Neural cell (in vitro differentiated cells): Measurements from ENCODE around the gene HOXD1. TPM values are rescaled to one million over a fixed set of nuclear protein-coding genes. Genes with fewer than 3 reads are reported as not detected.

Experiments used
- H2AFZ ChIP-seq: fragments of 200-600, 300-800 bp; sonication (generic), shearing (Covaris generic); 2 replicates; pipeline ENCODE4 v1.6.0; 2014; ENCODE audit warnings: low read depth, mild to moderate bottlenecking, antibody characterized with exemption, low read length, moderate library complexity
- H3F3A ChIP-seq: fragments of 200-600 bp; shearing (Covaris generic); 2 replicates; pipeline ENCODE4 v1.6.1; 2016; ENCODE audit warnings: mild to moderate bottlenecking, moderate library complexity, mixed read lengths, antibody characterized with exemption, low read length; ENCODE audit not compliant: insufficient read depth, poor library complexity, severe bottlenecking
- H3K27ac ChIP-seq: fragments of 200-600, 300-800 bp; sonication (generic), shearing (Covaris generic); 2 replicates; pipeline ENCODE4 v1.5.1; 2014; ENCODE audit warnings: mild to moderate bottlenecking, low read length, moderate library complexity
- H3K27me3 ChIP-seq: fragments of 300-800, 200-600 bp; sonication (generic), shearing (Covaris generic); 2 replicates; pipeline ENCODE4 v1.6.0; 2014; ENCODE audit warnings: mild to moderate bottlenecking, low read depth, low read length, moderate library complexity; ENCODE audit not compliant: insufficient read depth
- H3K36me3 ChIP-seq: fragments of 300-800, 200-600 bp; sonication (generic), shearing (Covaris generic); 2 replicates; pipeline ENCODE4 v1.5.1; 2014; ENCODE audit warnings: mild to moderate bottlenecking, antibody characterized with exemption, low read length, moderate library complexity; ENCODE audit not compliant: insufficient read depth
- H3K4me2 ChIP-seq: fragments of 300-800, 200-600 bp; sonication (generic), shearing (Covaris generic); 2 replicates; pipeline ENCODE4 v1.6.0; 2014; ENCODE audit warnings: mild to moderate bottlenecking, low read length
- H3K4me3 ChIP-seq: fragments of 300-800, 200-600 bp; sonication (generic), shearing (Covaris generic); 2 replicates; pipeline ENCODE4 v1.5.1; 2014; ENCODE audit warnings: mild to moderate bottlenecking, low read length, moderate library complexity
- H3K79me2 ChIP-seq: fragments of 200-600 bp; shearing (Covaris generic); replicated peaks from 2 replicates; pipeline ENCODE4 v1.6.0; 2014; ENCODE audit warnings: mild to moderate bottlenecking, low read length, moderate library complexity; ENCODE audit not compliant: insufficient read depth
- H3K9ac ChIP-seq: fragments of 300-800, 200-600 bp; sonication (generic), shearing (Covaris generic); 2 replicates; pipeline ENCODE4 v1.6.1; 2016; ENCODE audit warnings: mild to moderate bottlenecking, low read length, mixed read lengths
- H3K9me2 ChIP-seq: fragments of 200-600 bp; shearing (Covaris generic); 2 replicates; pipeline ENCODE4 v1.6.1; 2016; ENCODE audit warnings: mild to moderate bottlenecking, low read length, mixed read lengths; ENCODE audit not compliant: insufficient read depth
- H3K9me3 ChIP-seq: fragments of 200-600, 300-800 bp; sonication (generic), shearing (Covaris generic); 2 replicates; pipeline ENCODE4 v1.6.1; 2016; ENCODE audit warnings: mild to moderate bottlenecking, mixed run types, low read length, moderate library complexity, mixed read lengths
- H4K20me1 ChIP-seq: fragments of 200-600 bp; shearing (Covaris generic); 2 replicates; pipeline ENCODE4 v1.6.1; 2016; ENCODE audit warnings: mild to moderate bottlenecking, mixed run types; ENCODE audit not compliant: insufficient read depth
- EP300 ChIP-seq: fragments of 450-650 bp; conservative IDR thresholded peaks from 2 replicates; pipeline ENCODE4 v1.6.1; 2014; ENCODE audit warnings: antibody characterized with exemption, mild to moderate bottlenecking, moderate library complexity; ENCODE audit not compliant: poor library complexity, severe bottlenecking
- EZH2 ChIP-seq: fragments of 200-600, 300-800 bp; shearing (Covaris generic), sonication (generic); IDR thresholded peaks from 2 replicates; pipeline ENCODE4 v1.6.1; 2014; ENCODE audit warnings: antibody characterized with exemption, low read length, borderline replicate concordance, mild to moderate bottlenecking; ENCODE audit not compliant: insufficient read depth, poor library complexity, severe bottlenecking
- POLR2AphosphoS5 ChIP-seq: IDR thresholded peaks from 2 replicates; pipeline ENCODE4 v1.6.1; 2012
- RAD21 ChIP-seq: fragments of 450-650 bp; conservative IDR thresholded peaks from 2 replicates; pipeline ENCODE4 v1.6.1; 2014; ENCODE audit warnings: antibody characterized with exemption, mild to moderate bottlenecking, moderate library complexity
- SMC3 ChIP-seq: fragments of 450-650 bp; conservative IDR thresholded peaks from 2 replicates; pipeline ENCODE4 v1.6.1; 2014; ENCODE audit warnings: antibody characterized with exemption, mild to moderate bottlenecking, moderate library complexity; ENCODE audit not compliant: poor library complexity
- polyA plus RNA-seq: library from polyadenylated mRNA; depleted of rRNA; stranded (reverse); fragments of >200 nt; gene quantifications from 2 replicates; pipeline ENCODE4 v1.2.3, GENCODE V29; 2014
- TF ChIP-seq, protein P1 (sequence below): fragments of 450-650 bp; IDR thresholded peaks from 2 replicates; pipeline ENCODE4 v1.5.1; 2014; ENCODE audit warnings: antibody characterized with exemption, mild to moderate bottlenecking, moderate library complexity; ENCODE audit not compliant: poor library complexity, severe bottlenecking

Gene HOXD1
- polyA plus RNA-seq, 1 donor from 2014 or later: not detected

DNA sequence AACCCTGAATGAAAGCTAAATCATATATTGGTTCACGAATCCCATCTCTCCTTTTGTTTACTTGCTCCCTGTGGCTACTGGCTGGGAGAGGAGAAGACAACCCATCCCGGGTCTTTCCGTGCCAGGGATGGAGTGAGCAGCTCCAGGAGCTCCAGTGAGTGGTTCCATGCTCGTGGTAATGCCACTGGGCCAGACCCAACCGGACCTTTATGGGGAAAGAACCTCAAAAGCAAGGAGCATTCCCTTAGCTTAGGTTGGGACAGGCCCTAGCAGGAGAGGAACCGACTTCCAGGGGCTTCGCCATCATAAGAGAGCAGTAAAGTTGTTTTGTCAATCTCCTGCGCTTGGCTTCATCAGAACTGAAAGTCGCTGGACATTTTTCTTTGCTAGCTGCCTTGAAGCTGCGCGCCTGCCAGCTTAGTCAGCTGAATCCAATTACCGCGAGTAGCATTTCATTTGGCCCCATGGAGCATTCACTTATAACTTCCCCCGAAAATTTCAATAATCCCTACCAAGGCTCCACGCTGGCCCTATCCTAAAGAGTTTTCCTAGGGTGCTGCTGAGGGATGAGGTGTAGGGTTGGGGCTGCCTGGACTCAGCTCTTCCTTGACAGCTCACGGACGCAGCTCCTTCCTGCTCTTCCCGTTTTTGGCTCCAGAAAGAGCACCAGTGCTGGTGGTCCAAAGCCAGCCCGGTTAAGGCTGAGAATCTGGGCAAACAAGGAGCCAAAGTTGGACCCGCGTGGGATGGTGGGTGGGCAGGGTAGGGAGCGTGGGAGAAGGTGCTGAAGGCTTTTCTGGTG is 26.4 kb upstream of the HOXD1 start:
- Histone ChIP-seq H3K36me3 (no peaks in the 10 kb centered on the region), H2AFZ (no peak overlapping the region), H3K79me2 (no peaks in the 10 kb centered on the region), H3K4me3 (no peak overlapping the region), H3K27ac (no peak overlapping the region), H3K9me2 (no peaks in the 10 kb centered on the region), H3F3A (no peaks in the 10 kb centered on the region), H3K9me3 (peaks cover 23% of the 10 kb centered on the region), H3K4me2 (no peak overlapping the region), H4K20me1 (no peaks in the 10 kb centered on the region), H3K9ac (no peak overlapping the region), H3K27me3 (peaks cover 100% of the 10 kb centered on the region)
- TF ChIP-seq RAD21: no peak
- TF ChIP-seq, protein P1, sequence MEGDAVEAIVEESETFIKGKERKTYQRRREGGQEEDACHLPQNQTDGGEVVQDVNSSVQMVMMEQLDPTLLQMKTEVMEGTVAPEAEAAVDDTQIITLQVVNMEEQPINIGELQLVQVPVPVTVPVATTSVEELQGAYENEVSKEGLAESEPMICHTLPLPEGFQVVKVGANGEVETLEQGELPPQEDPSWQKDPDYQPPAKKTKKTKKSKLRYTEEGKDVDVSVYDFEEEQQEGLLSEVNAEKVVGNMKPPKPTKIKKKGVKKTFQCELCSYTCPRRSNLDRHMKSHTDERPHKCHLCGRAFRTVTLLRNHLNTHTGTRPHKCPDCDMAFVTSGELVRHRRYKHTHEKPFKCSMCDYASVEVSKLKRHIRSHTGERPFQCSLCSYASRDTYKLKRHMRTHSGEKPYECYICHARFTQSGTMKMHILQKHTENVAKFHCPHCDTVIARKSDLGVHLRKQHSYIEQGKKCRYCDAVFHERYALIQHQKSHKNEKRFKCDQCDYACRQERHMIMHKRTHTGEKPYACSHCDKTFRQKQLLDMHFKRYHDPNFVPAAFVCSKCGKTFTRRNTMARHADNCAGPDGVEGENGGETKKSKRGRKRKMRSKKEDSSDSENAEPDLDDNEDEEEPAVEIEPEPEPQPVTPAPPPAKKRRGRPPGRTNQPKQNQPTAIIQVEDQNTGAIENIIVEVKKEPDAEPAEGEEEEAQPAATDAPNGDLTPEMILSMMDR: no peak
- TF ChIP-seq EP300: no peak

DNA sequence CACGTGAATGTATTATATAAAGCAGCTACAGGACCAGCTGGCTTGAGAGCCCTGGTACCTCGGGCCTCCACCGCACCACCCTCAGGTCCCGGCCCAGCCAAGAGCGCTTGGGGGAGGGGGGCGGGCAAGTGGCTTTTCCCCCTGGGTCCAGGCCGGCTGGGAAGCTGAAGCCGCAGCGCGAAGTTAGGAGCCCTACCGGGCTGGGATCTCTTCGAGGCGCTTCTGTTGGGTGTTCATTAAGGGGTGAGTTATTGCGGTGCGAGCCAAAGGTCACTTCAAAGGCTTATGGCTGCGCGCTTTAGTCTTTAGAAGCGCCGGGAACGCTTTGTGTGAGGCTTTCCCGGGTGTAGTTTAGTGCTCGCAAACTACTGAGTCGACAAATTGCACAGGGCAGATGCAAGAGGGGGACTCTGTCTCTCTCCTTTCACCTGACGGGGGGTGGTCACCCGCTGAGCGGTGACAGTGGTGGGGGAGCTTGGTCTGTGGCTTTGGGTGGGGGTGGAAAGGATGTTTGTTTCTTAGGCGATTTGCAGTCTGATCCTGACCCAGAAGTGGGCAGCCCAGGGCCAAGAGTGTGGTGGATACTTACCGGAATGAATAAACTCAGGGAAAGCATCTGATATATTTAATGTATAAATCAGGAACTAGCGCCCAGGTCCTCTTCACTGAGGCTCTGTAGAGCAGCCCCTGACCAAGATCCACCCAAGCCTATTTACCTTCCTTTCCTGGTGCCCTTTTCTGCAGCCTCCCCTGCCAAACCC is 25.4 kb upstream of the HOXD1 start:
- Histone ChIP-seq H3K79me2 (no peaks in the 10 kb centered on the region), H3K9me2 (no peaks in the 10 kb centered on the region), H3K9ac (no peak overlapping the region), H3K27ac (no peak overlapping the region), H4K20me1 (no peaks in the 10 kb centered on the region), H3K27me3 (peaks cover 100% of the 10 kb centered on the region), H2AFZ (no peak overlapping the region), H3K4me2 (no peak overlapping the region), H3K9me3 (peaks cover 23% of the 10 kb centered on the region), H3K4me3 (no peak overlapping the region), H3K36me3 (no peaks in the 10 kb centered on the region), H3F3A (no peaks in the 10 kb centered on the region)
- TF ChIP-seq EZH2: peak; percentile 63
- TF ChIP-seq RAD21: no peak
- TF ChIP-seq EP300: no peak

GRCh38 chr2:176163672-176164056 is 24.8 kb upstream of the HOXD1 start:
- Histone ChIP-seq H3K79me2 (no peaks in the 10 kb centered on the region), H3K27ac (no peak overlapping the region), H3K4me2 (no peak overlapping the region), H3K36me3 (no peaks in the 10 kb centered on the region), H3F3A (no peaks in the 10 kb centered on the region), H2AFZ (no peak overlapping the region), H3K4me3 (no peak overlapping the region), H3K27me3 (peaks cover 100% of the 10 kb centered on the region), H4K20me1 (no peaks in the 10 kb centered on the region), H3K9me3 (peaks cover 23% of the 10 kb centered on the region), H3K9ac (no peak overlapping the region), H3K9me2 (no peaks in the 10 kb centered on the region)
- TF ChIP-seq, protein P1: no peak
- TF ChIP-seq SMC3 (no peak), POLR2AphosphoS5 (no peak), EZH2 (no peak), EP300 (no peak)
